ENCODE results near the gene CCSER1.
"Not testable (repeated sequence)": the region's sequence is repeated elsewhere in the genome, so short reads cannot be mapped to it uniquely, and the experiment has no call there.

CCSER1 gene

GRCh38 chr4:90299373-90299772, 172.2 kb downstream of the CCSER1 start:
- DNase-seq (ENCODE audit: low spot score), result no peak

DNA sequence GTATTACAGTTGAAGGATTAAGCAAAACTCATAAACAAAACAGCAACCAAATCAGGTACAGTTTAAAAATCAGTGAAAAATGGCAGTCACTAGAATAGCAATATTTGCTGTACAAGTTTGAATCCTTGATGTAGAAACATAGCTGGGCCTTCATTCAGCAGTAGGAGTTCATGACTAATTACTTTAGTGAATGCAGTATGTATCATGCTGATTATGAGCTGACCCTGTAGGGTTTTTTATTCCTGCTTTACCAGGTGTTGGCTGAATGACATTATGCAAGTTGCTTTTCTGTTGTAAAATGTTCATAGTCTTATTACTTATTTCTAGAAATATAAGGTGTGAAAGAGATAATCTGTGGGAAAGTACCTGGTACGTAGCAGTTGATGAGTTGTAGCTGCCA, 179.6 kb downstream of the CCSER1 start:
- no peak for DNase-seq (ENCODE audit: low spot score)

DNA sequence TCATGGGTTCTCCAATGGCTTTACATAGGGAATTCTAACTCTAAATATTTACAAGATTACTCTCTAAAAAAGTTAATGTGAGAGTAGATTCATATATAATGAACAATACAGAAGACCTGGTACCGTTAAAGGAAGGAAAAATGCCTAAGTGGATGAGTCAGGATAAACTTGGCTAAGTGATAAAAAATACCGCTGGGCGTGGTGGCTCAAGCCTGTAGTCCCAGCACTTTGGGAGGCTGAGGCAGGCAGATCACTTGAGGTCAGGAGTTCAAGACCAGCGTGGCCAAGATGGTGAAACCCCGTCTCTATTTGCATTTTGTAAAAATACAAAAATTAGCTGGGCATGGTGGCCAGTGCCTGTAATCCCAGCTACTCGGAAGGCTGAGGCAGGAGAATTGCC, 189.9 kb downstream of the CCSER1 start:
- not testable (repeated sequence) for DNase-seq (ENCODE audit: low spot score)

- DNase-seq (ENCODE audit: low spot score), result no peak
These were observed 190.6 kb downstream of the CCSER1 start for GRCh38 chr4:90317785-90318184.

DNA sequence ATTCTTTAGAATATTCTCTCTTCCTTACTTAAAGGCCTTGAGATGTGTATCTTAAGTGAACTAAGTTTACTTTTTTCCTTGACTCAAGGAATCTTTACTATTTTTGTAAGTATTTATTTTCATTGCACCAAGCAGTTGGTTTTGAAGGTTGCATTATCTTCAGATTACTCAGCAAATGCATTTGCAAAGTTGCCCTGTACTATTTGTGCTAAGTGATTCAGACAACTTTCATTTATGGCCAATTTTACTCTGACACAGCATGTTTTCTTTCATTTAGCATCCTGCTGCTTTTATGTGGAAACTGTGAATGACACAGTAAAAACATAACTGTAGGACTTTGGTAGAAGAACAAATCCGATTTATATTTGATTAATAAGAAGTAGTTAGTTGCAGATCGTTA, 191.0 kb downstream of the CCSER1 start:
- DNase-seq (ENCODE audit: low spot score), result no peak

GRCh38 chr4:90328558-90328957, 201.4 kb downstream of the CCSER1 start:
- DNase-seq (ENCODE audit: low spot score), result no peak

GRCh38 chr4:90330546-90330945, 203.4 kb downstream of the CCSER1 start:
- DNase-seq (ENCODE audit: low spot score), result no peak

GRCh38 chr4:90345549-90346215, 218.5 kb downstream of the CCSER1 start:
- DNase-seq (ENCODE audit: low spot score), result no peak

DNA sequence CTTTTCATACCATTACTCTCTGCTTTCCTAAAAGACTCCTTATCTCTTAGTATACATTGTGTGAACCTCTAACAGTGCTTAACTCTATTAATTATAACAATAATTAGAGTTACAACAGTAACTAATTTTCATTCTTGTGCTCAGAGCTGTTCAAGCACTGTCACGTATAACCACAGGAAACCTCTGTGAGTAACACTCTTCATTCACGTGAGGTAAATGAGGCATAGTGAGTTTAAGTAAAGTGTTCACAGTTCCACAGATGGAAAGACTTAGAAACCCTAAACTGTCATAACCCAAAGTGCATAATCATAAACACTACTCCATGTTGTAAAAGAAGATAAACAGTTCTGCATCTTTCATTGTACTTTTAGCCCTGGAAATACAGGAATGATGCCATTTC, 222.4 kb downstream of the CCSER1 start:
- DNase-seq (ENCODE audit: low spot score), result no peak

GRCh38 chr4:90357117-90357710, 230.0 kb downstream of the CCSER1 start:
- DNase-seq (ENCODE audit: low spot score), result no peak

GRCh38 chr4:90375081-90375480, 247.9 kb downstream of the CCSER1 start:
- no peak for DNase-seq (ENCODE audit: low spot score)

DNA sequence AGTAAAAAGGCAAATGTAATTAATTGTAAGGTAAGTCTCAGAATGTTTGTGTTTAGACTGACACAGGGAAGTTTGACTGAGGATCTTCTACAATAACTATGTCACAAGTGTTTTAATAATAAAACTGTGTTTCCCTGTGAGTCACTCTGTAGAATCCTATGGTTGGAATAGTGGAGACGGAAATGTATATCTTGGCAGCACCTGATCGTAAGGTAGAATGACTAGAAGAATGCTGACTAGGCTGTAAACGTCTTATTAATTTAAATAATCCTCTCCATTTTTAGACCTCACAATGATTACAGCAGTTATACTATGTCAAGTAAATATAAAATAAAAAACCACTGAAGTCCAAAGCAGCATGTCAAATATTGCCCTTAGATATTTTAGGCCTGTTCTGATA, 266.0 kb downstream of the CCSER1 start:
- no peak for DNase-seq (ENCODE audit: low spot score)

- DNase-seq (ENCODE audit: low spot score), result no peak
These were observed 276.6 kb downstream of the CCSER1 start for GRCh38 chr4:90403781-90404180.

GRCh38 chr4:90407897-90408296, 280.7 kb downstream of the CCSER1 start:
- DNase-seq (ENCODE audit: low spot score), result not testable (repeated sequence)

GRCh38 chr4:90412786-90413185, 285.6 kb downstream of the CCSER1 start:
- not testable (repeated sequence) for DNase-seq (ENCODE audit: low spot score)

GRCh38 chr4:90415116-90415515, 287.9 kb downstream of the CCSER1 start:
- DNase-seq (ENCODE audit: low spot score), result no peak

- DNase-seq (ENCODE audit: low spot score), result peak; percentile 4
These were observed 292.0 kb downstream of the CCSER1 start for GRCh38 chr4:90419124-90419711.

GRCh38 chr4:90421161-90421560, 294.0 kb downstream of the CCSER1 start:
- no peak for DNase-seq (ENCODE audit: low spot score)

GRCh38 chr4:90425893-90426292, 298.7 kb downstream of the CCSER1 start:
- DNase-seq (ENCODE audit: low spot score), result no peak

DNA sequence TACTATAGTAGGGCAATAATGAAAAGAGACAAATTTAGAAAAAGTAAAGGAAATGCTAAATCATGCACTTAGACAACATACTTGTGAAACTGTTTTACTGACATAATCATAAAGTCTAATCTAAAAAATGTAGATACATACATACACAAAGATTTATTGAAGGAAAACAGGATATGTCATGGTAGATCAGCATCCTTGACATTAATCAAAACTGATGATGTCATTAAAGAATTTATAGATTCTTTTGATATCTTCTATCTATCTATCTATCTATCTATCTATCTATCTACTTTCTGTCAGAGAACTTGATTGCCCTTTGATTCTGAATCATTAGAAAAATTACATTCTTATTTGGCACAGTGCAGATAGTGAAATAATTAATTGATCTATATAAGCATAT, 311.3 kb downstream of the CCSER1 start:
- DNase-seq (ENCODE audit: low spot score), result no peak

DNA sequence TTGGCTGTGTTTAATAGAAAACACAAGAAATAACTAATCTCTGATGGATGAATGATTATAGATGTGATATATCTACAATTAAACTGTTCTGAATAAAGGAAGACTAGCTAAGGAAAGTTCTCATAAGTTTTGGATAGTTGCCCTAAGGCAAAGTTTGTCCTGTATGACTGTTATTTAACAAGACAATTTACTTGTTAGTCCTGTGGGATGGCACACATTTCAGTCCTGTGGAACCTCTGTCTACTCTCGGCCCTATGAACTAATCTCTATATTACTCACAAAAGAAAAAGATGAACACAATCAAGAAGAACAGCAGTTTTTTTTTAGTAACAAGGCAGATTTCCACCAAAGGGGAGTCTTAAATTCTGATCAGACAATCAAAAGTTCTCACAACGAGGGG, 314.6 kb downstream of the CCSER1 start:
- no peak for DNase-seq (ENCODE audit: low spot score)

DNA sequence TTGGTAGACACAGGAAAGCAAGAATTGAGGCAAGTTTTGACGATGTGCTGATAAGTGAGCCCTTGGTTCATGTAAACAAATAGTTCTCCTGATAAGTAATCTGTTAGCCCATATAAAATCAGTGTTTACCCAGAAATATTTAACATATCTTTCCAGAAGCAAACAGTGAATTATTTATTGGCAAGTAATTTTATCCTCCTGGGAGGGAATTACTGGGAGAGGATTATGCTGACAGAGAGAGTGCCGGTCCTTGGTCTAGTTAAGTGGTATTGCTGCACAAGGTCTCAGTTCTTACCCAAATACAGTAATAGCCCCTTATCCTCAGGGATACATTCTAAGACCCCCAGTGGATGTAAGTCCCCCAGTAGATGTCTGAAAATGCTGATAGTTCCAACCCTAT, 315.4 kb downstream of the CCSER1 start:
- no peak for DNase-seq (ENCODE audit: low spot score)

DNA sequence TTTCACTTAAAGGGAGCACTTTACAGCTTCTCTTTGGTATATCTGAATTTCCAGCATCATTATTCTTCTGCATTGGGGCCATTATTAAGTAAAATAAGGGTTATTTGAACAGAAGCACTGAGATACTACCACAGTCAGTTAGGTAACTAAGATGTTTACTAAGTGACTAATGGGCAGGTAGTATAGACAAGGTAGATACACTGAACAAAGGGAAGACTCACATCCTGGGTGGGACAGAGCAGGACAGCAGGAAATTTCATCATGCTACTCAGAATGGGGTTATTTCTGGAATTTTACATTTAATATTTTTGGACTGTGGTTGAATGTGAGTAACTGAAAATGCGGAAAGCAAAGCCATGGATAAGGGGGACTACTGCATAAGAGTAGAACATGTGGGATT, 316.0 kb downstream of the CCSER1 start:
- DNase-seq (ENCODE audit: low spot score), result no peak

GRCh38 chr4:90444904-90445303, 317.7 kb downstream of the CCSER1 start:
- no peak for DNase-seq (ENCODE audit: low spot score)
